CD4-positive, alpha-beta T cell treated with Interleukin-6 for 4 hours (primary cell): Measurements from ENCODE around the gene MUSK.

Source experiments
- DNase-seq: peaks from one replicate; pipeline ENCODE4 v3.0.0-alpha.2; 2020; ENCODE audit warnings: mixed read lengths

Gene MUSK

GRCh38 chr9:110668570-110669167 is at the start of gene MUSK:
Gene MUSK (plus strand): TSS chr9:110668791. CDS start chr9:110668905, 114 bp downstream.
- DNase-seq = no peak

- no peak for DNase-seq
Observed at GRCh38 chr9:110619831-110620230, 48.8 kb upstream of the MUSK start.

- no peak for DNase-seq
Observed at GRCh38 chr9:110620726-110621125, 47.9 kb upstream of the MUSK start.

GRCh38 chr9:110622368-110622767 is 46.2 kb upstream of the MUSK start:
- no peak for DNase-seq

GRCh38 chr9:110623462-110624025 is 45.0 kb upstream of the MUSK start:
- DNase-seq = no peak

- no peak for DNase-seq
Observed at GRCh38 chr9:110626101-110626829, 42.3 kb upstream of the MUSK start.

- DNase-seq = no peak
Observed at GRCh38 chr9:110635589-110635988, 33.0 kb upstream of the MUSK start.

GRCh38 chr9:110638381-110638954 is 30.1 kb upstream of the MUSK start:
- DNase-seq = no peak

- no peak for DNase-seq
Observed at GRCh38 chr9:110640736-110641135, 27.9 kb upstream of the MUSK start.

- DNase-seq = no peak
Observed at GRCh38 chr9:110641293-110641692, 27.3 kb upstream of the MUSK start.

- DNase-seq = no peak
Observed at GRCh38 chr9:110648696-110649095, 19.9 kb upstream of the MUSK start.

- DNase-seq = no peak
Observed at GRCh38 chr9:110650261-110650660, 18.3 kb upstream of the MUSK start.

GRCh38 chr9:110650991-110651411 is 17.6 kb upstream of the MUSK start:
- DNase-seq = no peak

GRCh38 chr9:110655754-110656641 is 12.6 kb upstream of the MUSK start:
- no peak for DNase-seq

GRCh38 chr9:110659891-110660541 is 8.6 kb upstream of the MUSK start:
- no peak for DNase-seq

- DNase-seq = no peak
Observed at GRCh38 chr9:110669433-110669832, 842 bp downstream of the MUSK start.

- no peak for DNase-seq
Observed at GRCh38 chr9:110671849-110672248, 3.3 kb downstream of the MUSK start.

GRCh38 chr9:110672873-110673510 is 4.4 kb downstream of the MUSK start:
- DNase-seq = no peak

- DNase-seq = no peak
Observed at GRCh38 chr9:110687497-110687896, 18.9 kb downstream of the MUSK start.

GRCh38 chr9:110688329-110688728 is 19.7 kb downstream of the MUSK start:
- no peak for DNase-seq

GRCh38 chr9:110691002-110691549 is 22.5 kb downstream of the MUSK start:
- no peak for DNase-seq
